AG04449 (cell line): ENCODE measurements around the gene LY6G5B.

Experiments used
- CTCF ChIA-PET: fragments of 350-600 bp; formaldehyde crosslinking; extraction: SDS; loops from one replicate; lab custom pipeline; 2021; ENCODE audit warnings: antibody characterized with exemption; lab: Yijun Ruan, JAX
- POLR2A ChIA-PET: fragments of 400-600, 350-600 bp; formaldehyde crosslinking; extraction: SDS; loops from one replicate; lab custom pipeline; 2020; ENCODE audit warnings: antibody characterized with exemption, inconsistent platforms; lab: Yijun Ruan, JAX
- DNase-seq: peaks from one replicate; pipeline ENCODE4 v3.0.0-alpha.2; 2010; ENCODE audit warnings: low read depth, low spot score
- H3K4me3 ChIP-seq: 2 replicates; pipeline ENCODE4 v1.5.1; 2011; ENCODE audit warnings: low read depth, mild to moderate bottlenecking, control low read depth, low read length
- TF ChIP-seq, protein P1 (sequence below): IDR thresholded peaks from one replicate; pipeline ENCODE4 v1.5.1; 2011; ENCODE audit warnings: mild to moderate bottlenecking, moderate library complexity, low read length, control low read depth, inconsistent platforms; ENCODE audit not compliant: insufficient read depth; ENCODE audit errors: missing control alignments

The LY6G5B gene

DNA sequence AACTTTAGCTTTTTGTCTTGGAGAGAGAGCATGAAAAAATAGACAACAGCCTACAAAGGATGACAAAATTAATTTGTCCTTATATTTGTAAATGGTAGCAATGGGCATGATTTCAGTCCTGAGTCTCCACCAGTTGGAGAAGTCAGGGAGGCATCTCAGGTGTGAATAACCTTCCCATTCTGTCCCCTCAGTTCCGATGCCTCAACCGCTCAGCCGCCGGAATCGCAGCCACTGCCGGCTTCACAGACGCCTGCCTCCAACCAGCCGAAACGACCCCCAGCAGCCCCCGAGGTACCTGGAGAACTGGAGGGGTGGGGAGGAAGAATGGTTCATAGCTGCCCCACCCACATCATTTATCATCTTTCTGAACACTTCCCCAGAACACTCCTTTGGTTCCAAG, 45.7 kb upstream of the LY6G5B start:
- no peak for DNase-seq
- TF ChIP-seq, protein P1, sequence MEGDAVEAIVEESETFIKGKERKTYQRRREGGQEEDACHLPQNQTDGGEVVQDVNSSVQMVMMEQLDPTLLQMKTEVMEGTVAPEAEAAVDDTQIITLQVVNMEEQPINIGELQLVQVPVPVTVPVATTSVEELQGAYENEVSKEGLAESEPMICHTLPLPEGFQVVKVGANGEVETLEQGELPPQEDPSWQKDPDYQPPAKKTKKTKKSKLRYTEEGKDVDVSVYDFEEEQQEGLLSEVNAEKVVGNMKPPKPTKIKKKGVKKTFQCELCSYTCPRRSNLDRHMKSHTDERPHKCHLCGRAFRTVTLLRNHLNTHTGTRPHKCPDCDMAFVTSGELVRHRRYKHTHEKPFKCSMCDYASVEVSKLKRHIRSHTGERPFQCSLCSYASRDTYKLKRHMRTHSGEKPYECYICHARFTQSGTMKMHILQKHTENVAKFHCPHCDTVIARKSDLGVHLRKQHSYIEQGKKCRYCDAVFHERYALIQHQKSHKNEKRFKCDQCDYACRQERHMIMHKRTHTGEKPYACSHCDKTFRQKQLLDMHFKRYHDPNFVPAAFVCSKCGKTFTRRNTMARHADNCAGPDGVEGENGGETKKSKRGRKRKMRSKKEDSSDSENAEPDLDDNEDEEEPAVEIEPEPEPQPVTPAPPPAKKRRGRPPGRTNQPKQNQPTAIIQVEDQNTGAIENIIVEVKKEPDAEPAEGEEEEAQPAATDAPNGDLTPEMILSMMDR: no peak
- no peak overlapping the region for H3K4me3 ChIP-seq
- ChIA-PET CTCF (interaction anchor here (1.0 kb wide), 1 partner anchor 10 kb away, joined by 3 read pairs; no protein-coding TSS in a partner anchor), POLR2A (no interaction called here)

DNA sequence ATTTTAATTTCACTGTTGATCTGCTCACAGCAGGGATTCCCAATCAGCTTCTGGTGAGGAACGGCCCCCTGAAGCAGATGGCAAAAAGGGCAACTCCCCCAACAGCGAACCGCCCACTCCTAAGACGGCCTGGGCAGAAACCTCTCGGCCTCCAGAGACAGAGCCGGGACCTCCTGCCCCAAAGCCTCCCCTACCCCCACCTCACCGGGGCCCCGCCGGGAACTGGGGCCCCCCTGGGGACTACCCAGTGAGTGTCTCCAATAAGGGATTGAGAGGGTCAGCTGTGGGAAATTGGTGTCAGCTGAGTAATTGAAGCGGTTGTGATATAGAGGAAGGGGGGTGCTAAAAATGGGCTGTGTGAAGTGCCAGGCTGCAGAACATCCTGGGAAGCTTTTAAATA, 42.8 kb upstream of the LY6G5B start:
- POLR2A ChIA-PET: interaction anchor here (1.0 to 1.8 kb wide), 2 partner anchors 12 to 25 kb away, joined by 3 to 9 read pairs; no protein-coding TSS in a partner anchor

DNA sequence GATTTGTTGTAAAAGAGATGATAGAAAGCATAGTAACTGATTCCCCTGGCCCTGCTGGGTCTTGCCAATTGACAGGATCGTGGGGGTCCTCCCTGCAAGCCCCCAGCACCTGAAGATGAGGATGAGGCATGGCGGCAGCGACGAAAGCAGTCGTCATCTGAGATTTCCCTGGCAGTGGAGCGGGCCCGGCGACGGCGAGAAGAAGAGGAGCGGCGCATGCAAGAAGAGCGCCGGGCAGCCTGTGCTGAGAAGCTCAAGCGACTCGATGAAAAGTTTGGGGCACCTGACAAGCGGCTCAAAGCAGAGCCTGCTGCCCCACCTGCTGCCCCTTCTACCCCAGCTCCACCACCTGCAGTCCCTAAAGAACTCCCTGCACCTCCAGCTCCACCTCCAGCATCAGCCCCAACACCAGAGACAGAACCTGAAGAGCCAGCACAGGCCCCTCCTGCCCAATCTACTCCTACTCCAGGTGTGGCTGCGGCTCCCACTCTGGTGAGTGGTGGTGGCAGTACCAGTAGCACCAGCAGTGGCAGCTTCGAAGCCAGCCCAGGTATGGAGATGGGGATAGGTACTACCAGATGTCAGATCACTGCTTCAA, 42.0 kb upstream of the LY6G5B start:
- TF ChIP-seq, protein P1: no peak
- POLR2A ChIA-PET: interaction anchor here (1.8 kb wide), 1 partner anchor 12 kb away, joined by 9 read pairs; no protein-coding TSS in a partner anchor
- no peak overlapping the region for H3K4me3 ChIP-seq
- CTCF ChIA-PET: interaction anchor here (0.6 to 3.1 kb wide), 3 partner anchors 8 to 35 kb away, joined by 3 to 11 read pairs (median 3); no protein-coding TSS in a partner anchor
- DNase-seq: no peak

More for the DNA sequence above, 42.8 kb upstream of the LY6G5B start:
- CTCF ChIA-PET: interaction anchor here (0.6 to 3.1 kb wide), 4 partner anchors 9 to 49 kb away, joined by 3 to 11 read pairs (median 3); no protein-coding TSS in a partner anchor
- no peak for DNase-seq
- H3K4me3 ChIP-seq: no peak overlapping the region
- TF ChIP-seq, protein P1: no peak

DNA sequence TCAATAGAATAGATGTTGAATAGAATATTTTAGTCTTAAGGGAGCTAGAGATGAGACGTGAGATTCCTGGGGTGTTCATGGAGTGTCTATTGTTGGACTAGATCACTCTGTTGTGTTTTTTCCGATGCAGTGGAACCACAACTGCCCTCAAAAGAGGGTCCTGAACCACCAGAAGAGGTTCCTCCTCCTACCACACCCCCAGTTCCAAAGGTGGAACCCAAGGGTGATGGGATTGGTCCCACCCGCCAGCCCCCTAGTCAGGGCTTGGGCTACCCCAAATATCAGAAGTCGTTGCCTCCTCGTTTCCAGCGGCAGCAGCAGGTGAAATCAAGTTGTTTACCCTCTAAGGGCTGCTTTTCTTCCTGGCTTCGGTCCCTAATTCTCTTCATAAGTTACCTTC, 40.8 kb upstream of the LY6G5B start:
- TF ChIP-seq, protein P1: no peak
- ChIA-PET POLR2A (no interaction called here), CTCF (no interaction called here)
- no peak overlapping the region for H3K4me3 ChIP-seq
- DNase-seq: no peak

DNA sequence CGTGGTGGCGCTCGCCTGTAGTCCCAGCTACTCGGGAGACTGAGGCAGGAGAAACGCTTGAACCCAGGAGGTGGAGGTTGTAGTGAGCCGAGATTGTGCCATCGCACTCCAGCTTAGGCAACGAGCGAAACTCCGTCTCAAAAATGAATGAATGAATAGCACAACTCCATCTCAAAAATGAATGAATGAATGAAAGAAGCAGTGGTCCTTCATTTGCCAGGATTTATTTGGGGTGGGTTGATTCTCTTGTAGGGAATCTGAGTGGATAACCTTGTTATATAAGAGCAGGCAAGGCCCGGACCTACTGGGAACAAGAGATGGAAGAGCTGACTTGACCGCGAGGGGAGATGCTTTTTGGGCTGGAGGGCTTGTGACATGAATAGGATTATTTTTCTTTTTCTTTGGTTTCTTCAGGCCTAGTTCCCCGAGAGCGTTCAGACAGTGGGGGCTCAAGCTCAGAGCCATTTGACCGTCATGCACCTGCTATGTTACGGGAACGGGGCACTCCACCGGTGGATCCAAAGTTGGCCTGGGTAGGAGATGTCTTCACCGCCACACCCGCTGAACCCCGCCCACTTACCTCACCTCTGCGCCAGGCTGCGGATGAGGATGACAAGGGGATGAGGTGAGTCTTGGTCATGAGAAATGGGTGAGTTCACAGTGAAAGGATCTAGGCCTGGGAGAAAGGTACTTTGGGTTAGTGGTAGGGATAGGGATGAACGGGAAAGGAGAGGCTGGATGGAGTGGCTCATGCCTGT, 39.4 kb upstream of the LY6G5B start:
- ChIA-PET POLR2A (no interaction called here), CTCF (no interaction called here)
- no peak overlapping the region for H3K4me3 ChIP-seq
- TF ChIP-seq, protein P1: no peak
- no peak for DNase-seq

DNA sequence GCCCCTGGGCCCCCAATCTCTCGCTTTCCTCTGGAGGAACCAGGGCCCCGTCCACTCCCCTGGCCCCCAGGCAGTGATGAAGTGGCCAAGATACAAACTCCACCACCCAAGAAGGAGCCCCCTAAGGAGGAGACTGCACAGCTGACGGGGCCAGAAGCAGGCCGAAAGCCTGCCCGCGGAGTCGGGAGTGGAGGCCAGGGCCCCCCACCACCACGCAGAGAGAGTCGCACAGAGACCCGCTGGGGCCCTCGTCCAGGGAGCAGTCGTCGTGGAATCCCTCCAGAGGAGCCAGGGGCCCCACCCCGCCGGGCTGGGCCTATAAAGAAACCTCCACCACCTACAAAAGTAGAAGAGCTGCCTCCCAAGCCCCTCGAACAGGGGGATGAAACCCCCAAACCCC, 38.6 kb upstream of the LY6G5B start:
- ChIA-PET CTCF (no interaction called here), POLR2A (no interaction called here)
- TF ChIP-seq, protein P1: no peak
- no peak for DNase-seq
- no peak overlapping the region for H3K4me3 ChIP-seq
